NCI-H526 treated with DMSO at 0.1 percent for 48 hours (cell line): Measurements from ENCODE around the gene SCARF1.

Experiments used
- DNase-seq: peaks from one replicate; lab custom pipeline; 2025; lab: John Stamatoyannopoulos, UW

SCARF1 gene

GRCh38 chr17:1598399-1599095 is 47.0 kb downstream of the SCARF1 start:
- DNase-seq, result no peak

GRCh38 chr17:1597861-1598342 is 47.6 kb downstream of the SCARF1 start:
- DNase-seq, result no peak

- DNase-seq, result no peak
These were observed 52.0 kb downstream of the SCARF1 start for GRCh38 chr17:1593630-1593931.

- DNase-seq, result no peak
These were observed 52.5 kb downstream of the SCARF1 start for GRCh38 chr17:1592751-1593629.

GRCh38 chr17:1591474-1592090 is 54.0 kb downstream of the SCARF1 start:
- DNase-seq, result no peak

GRCh38 chr17:1590747-1591473 is 54.6 kb downstream of the SCARF1 start:
- DNase-seq, result no peak

GRCh38 chr17:1590029-1590746 is 55.3 kb downstream of the SCARF1 start:
- DNase-seq, result no peak

- DNase-seq, result no peak
These were observed 56.5 kb downstream of the SCARF1 start for GRCh38 chr17:1588821-1589585.

- DNase-seq, result no peak
These were observed 61.4 kb downstream of the SCARF1 start for GRCh38 chr17:1584167-1584566.
